Astrocyte of the hippocampus (primary cell): ENCODE data around the gene LPCAT3.
A peak's percentile ranks its signal among the peaks of the same experiment; 100 is the strongest.

Experiments used
- DNase-seq: peaks from one replicate; pipeline ENCODE4 v3.0.0; 2011; ENCODE audit warnings: low read depth, low spot score

Gene LPCAT3

DNA sequence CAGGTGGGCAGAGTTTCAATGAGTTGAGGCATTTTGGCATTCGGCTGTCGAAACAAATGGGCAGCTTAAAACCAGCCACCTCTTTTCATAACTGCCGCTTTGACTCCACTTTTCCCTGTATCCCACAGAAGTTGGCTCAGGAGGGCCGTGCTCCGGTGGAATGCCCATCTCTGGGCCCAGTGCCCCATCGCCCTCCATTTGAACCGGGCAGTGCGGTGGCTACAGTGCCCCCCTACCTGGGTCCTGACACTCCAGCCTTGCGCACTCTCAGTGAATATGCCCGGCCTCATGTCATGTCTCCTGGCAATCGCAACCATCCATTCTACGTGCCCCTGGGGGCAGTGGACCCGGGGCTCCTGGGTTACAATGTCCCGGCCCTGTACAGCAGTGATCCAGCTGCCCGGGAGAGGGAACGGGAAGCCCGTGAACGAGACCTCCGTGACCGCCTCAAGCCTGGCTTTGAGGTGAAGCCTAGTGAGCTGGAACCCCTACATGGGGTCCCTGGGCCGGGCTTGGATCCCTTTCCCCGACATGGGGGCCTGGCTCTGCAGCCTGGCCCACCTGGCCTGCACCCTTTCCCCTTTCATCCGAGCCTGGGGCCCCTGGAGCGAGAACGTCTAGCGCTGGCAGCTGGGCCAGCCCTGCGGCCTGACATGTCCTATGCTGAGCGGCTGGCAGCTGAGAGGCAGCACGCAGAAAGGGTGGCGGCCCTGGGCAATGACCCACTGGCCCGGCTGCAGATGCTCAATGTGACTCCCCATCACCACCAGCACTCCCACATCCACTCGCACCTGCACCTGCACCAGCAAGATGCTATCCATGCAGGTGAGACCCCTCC is 79.7 kb downstream of the LPCAT3 start:
- DNase-seq: no peak

DNA sequence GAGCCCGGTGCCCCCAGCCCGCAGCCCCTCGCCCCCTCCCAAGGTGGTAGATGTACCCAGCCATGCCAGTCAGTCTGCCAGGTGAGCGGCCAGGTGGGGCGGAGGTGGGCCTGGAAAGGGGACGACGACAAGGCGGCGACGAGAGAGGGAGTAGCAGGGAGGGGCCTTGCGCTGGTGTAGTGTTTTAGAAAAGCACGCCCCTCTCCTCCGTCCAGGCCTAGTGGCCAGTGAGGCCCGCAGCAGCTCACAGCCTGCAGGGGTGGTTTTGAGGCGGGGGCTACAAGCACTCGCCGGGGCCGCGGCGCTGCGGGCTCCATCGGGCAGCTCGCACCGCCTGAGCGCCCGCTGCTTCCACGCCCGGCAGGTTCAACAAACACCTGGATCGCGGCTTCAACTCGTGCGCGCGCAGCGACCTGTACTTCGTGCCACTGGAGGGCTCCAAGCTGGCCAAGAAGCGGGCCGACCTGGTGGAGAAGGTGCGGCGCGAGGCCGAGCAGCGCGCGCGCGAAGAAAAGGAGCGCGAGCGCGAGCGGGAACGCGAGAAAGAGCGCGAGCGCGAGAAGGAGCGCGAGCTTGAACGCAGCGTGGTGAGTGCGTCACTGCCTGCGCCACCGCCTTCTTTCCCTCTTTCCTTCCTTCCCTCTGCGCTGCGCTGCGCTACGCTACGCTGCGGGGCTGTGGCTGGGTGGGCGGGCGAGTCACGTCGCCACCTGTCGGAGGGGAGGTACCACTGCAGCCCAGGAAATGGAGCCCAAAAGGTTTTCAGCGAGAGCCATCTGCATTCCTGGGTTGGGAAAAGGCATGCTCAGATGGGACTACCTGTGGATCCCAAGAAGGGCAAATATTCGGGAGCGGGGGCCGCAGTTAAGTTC is 80.6 kb downstream of the LPCAT3 start:
- peak; percentile 98 for DNase-seq

DNA sequence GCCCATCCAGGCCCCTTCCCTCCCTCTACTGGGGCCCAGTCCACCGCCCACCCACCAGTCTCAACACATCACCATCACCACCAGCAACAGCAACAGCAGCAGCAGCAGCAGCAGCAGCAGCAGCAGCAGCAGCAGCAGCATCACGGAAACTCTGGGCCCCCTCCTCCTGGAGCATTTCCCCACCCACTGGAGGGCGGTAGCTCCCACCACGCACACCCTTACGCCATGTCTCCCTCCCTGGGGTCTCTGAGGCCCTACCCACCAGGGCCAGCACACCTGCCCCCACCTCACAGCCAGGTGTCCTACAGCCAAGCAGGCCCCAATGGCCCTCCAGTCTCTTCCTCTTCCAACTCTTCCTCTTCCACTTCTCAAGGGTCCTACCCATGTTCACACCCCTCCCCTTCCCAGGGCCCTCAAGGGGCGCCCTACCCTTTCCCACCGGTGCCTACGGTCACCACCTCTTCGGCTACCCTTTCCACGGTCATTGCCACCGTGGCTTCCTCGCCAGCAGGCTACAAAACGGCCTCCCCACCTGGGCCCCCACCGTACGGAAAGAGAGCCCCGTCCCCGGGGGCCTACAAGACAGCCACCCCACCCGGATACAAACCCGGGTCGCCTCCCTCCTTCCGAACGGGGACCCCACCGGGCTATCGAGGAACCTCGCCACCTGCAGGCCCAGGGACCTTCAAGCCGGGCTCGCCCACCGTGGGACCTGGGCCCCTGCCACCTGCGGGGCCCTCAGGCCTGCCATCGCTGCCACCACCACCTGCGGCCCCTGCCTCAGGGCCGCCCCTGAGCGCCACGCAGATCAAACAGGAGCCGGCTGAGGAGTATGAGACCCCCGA is 81.4 kb downstream of the LPCAT3 start:
- DNase-seq: no peak

DNA sequence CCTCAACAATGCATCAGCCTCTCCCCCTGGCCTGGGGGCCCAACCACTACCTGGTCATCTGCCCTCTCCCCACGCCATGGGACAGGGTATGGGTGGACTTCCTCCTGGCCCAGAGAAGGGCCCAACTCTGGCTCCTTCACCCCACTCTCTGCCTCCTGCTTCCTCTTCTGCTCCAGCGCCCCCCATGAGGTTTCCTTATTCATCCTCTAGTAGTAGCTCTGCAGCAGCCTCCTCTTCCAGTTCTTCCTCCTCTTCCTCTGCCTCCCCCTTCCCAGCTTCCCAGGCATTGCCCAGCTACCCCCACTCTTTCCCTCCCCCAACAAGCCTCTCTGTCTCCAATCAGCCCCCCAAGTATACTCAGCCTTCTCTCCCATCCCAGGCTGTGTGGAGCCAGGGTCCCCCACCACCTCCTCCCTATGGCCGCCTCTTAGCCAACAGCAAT is 82.1 kb downstream of the LPCAT3 start:
- DNase-seq: no peak

DNA sequence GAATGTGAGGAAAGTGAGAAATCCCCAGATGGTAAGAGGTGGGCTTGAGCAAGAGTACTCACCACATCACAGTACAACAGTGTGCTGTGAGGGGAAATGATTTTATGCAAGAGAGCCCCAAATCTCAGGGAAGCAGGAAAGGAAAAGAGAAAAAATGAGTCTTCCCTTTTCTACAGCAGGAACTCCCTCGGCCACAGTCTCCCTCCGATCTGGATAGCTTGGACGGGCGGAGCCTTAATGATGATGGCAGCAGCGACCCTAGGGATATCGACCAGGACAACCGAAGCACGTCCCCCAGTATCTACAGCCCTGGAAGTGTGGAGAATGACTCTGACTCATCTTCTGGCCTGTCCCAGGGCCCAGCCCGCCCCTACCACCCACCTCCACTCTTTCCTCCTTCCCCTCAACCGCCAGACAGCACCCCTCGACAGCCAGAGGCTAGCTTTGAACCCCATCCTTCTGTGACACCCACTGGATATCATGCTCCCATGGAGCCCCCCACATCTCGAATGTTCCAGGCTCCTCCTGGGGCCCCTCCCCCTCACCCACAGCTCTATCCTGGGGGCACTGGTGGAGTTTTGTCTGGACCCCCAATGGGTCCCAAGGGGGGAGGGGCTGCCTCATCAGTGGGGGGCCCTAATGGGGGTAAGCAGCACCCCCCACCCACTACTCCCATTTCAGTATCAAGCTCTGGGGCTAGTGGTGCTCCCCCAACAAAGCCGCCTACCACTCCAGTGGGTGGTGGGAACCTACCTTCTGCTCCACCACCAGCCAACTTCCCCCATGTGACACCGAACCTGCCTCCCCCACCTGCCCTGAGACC is 82.7 kb downstream of the LPCAT3 start:
- no peak for DNase-seq

DNA sequence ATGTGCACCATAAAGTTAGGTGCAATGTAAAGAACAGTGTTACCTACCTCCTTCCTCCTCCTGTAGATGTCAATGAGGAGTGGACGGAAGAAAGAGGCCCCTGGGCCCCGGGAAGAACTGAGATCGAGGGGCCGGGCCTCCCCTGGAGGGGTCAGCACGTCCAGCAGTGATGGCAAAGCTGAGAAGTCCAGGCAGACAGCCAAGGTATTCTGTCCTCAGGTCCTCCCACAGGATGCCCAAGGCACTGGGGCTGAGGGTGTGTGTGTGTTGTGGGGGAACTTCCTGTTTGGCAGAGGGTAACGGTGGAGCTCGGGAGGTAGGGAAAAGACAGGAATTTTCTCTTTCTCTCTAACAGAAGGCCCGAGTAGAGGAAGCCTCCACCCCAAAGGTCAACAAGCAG is 84.2 kb downstream of the LPCAT3 start:
- DNase-seq: peak; percentile 54

DNA sequence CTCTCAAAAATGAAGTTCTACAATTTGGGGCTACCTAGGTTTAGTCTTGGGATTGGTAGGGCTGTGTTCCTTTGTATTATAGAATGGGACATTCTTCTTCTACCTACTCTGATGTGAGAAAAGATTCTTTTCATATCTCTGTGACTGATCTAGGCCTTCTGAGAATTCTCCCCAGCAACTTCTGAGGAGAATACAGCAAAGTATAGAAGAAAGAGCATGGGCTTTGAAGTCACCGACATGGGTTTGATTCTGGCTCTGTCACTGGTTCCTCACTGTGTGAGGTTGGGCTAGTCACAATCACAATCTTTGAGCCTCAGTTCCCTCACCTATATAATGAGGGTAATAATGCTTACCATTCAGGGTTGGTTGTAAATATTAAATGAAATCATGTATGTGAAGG is 85.5 kb downstream of the LPCAT3 start:
- DNase-seq: no peak

DNA sequence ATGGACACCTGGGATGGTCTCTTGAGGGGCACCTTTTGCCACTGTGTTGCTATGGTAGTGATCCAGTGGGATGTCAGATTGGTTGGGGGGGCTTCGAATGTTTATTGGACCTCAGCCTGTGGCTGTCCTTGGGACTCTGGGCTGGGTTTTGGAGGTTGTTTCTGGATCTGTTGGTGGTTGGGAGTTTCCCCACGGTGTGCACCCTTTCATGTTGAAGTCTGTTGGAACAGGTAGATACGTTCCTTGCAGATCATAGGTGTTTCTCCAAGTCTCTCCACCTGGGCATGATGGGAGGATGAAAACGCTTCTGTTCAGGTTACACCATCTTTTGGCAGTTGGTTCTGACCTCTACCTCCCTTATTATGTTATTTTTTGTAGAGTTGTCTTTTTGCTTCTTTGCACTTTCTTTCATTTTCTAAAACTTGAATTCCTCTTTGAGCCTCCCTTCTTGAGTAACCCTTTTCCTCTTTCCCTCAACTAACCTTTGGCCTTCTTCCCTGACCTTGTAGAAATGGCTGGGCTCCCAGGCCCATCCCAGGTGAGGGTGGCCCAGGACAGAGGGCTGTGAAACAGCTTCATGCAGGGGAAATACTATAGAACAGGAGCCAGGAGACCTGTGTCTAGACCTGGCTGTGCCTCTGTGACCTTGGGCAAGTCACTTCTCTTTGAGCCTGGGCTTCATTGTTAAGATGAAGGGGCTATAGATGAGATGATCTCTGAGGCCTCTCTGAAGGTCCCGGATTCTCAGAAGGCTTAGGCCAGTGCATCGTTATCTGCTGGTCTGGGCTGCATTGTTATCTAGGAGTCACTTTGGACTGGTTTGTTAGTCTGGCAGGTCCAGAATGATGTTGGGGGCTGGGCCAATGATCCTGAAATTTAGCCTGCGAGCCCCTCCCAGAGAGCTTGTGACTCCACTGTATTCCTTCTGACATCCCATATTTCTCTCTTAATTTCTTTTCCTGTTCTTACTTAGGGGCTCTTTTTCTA is 88.5 kb downstream of the LPCAT3 start:
- DNase-seq: no peak

DNA sequence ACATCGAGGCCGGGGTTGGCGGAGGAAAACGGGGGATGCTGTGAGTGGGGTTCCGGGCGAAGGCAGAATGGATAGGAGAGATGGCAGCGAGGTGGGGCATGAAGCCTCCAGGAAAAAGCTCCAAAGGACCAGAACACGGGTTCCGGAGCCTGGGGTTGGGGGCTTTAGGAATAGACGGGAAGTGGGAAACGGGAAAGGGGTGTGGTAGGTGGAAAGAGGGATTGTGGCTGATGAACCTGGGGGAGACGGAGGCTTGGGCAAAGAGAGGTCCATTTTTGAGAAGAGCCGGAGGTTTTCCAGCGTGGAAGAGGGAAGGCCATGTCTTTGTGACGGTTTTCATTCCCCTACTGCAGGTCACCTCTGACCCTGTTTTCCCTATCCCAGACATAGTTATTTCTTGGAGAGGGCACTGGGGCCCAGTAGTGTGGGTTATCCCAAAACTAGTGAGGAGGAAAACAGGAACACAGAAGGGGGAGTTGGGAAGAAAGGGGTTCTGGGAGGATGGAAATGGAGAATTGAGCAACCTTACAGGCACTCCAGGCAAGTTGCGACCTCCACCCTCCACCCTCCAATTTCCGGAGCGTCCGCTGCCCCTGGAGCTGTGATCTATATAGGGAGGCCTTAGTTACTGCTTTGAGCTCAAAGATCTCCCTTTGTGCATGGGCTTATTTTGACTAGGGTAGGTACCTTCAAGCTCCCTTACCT is 89.4 kb downstream of the LPCAT3 start:
- no peak for DNase-seq

DNA sequence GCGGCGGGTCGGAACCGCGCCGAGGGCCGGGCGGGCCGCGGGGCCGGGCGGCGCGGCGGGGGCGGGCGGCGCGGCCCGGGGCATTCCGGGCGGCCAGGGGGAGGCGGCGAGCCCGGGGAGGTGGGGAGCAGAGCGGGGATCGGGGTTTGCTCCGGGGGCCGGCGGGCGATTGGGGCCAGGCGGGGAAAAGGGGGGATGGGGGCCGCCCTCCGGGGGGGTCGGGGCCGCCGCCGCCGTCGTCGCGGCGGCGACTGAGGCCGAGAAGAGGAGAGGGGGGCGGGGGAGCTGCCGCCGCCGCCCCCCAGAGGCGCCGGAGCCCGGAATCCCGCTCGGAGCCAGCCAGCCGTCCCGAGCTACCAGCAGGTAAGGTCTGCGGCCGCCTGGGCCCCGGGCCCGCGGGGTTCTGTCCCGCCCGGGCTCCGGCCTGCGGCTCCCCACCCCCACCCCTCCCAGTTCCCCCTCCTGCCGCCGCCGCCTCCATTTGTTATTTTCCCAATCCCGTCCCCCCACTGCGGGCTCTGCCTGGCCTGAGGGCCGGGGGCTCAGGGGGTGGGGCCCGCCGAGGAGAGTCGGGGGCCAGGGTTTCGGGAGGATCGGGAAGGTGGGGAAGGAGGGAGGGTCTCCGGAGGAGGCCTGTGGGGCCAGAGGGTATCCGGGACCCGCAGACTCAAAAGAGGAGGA is 90.1 kb downstream of the LPCAT3 start:
- DNase-seq: no peak

DNA sequence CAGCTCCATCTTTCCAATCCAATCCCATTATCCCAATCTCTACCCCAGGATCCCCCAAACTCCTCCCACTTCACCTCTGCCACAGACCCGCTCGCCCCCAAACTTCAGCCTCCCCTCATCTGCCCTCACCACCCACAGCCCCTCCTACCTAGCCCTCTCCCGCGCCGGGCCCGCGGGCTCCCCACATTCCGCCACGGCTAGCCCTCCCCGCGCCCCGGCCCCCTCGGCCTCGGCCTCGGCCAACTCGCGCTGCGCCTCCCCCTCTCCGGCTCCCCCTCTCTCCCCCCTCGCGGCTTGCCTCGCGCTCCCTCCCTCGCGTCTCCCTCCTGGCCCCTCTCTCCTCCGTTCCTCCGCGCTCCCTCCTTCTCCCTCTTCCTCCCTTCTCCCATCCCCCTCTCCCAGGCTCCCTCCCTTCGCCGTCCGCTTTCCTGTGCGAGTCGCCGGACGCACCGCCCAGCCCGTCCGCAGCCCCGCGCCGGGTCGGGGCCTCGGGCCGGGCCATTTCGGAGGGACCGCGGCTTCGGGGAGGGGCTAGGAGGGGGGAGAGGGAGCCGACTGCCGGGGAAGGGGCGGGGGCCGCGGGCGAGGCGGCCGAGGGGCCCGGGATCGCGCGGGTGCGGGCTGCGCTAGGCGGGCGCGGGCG is 90.8 kb downstream of the LPCAT3 start, which contains the start of gene ATN1:
ATN1 (plus strand) TSS at position 581 of the 643 bp plus-strand sequence. CDS start 6,043 bp downstream, outside the sequence.
- peak; percentile 93 for DNase-seq
